ENCODE measurements around the gene LRRC4.

Gene LRRC4

GRCh38 chr7:128030654-128031611 lies at the start of gene LRRC4:
Gene LRRC4, minus strand, starts transcription at chr7:128031437. Its CDS starts 797 bp downstream, at chr7:128030640.
- TF ChIP-seq ZFX (IDR thresholded peaks at IDR 0.05; ENCODE audit: borderline replicate concordance) (no peak), CTCF (IDR thresholded peaks at IDR 0.05) (no peak)
- H3K27ac ChIP-seq: no peak within 1 kb of the TSS

- TF ChIP-seq CTCF (IDR thresholded peaks at IDR 0.05): no peak
- TF ChIP-seq ZFX (IDR thresholded peaks at IDR 0.05; ENCODE audit: borderline replicate concordance): no peak
- H3K27ac ChIP-seq: no peak overlapping the region
Measured at GRCh38 chr7:128080169-128080568, 48.9 kb upstream of the LRRC4 start.

GRCh38 chr7:128078309-128078708 lies 47.1 kb upstream of the LRRC4 start:
- no peak for TF ChIP-seq ZFX (IDR thresholded peaks at IDR 0.05; ENCODE audit: borderline replicate concordance)
- no peak for TF ChIP-seq CTCF (IDR thresholded peaks at IDR 0.05)
- no peak overlapping the region for H3K27ac ChIP-seq

GRCh38 chr7:128076796-128077271 lies 45.6 kb upstream of the LRRC4 start:
- TF ChIP-seq CTCF (IDR thresholded peaks at IDR 0.05) (no peak), ZFX (IDR thresholded peaks at IDR 0.05; ENCODE audit: borderline replicate concordance) (no peak)
- H3K27ac ChIP-seq: no peak overlapping the region

GRCh38 chr7:128076196-128076795 lies 45.1 kb upstream of the LRRC4 start:
- no peak overlapping the region for H3K27ac ChIP-seq
- TF ChIP-seq ZFX (IDR thresholded peaks at IDR 0.05; ENCODE audit: borderline replicate concordance) (no peak), CTCF (IDR thresholded peaks at IDR 0.05) (no peak)

- no peak overlapping the region for H3K27ac ChIP-seq
- no peak for TF ChIP-seq CTCF (IDR thresholded peaks at IDR 0.05)
- TF ChIP-seq ZFX (IDR thresholded peaks at IDR 0.05; ENCODE audit: borderline replicate concordance): no peak
Measured at GRCh38 chr7:128075242-128076095, 44.2 kb upstream of the LRRC4 start.
